BLaER1 (cell line): ENCODE results near the gene KCNT2.

Experiments used
- H3K27ac ChIP-seq: shearing (Covaris generic); formaldehyde crosslinking; 2 replicates; pipeline ENCODE4 v1.8.1; 2022
- H3K27me3 ChIP-seq: shearing (Covaris generic); formaldehyde crosslinking; 2 replicates; pipeline ENCODE4 v1.8.1; 2022
- H3K36me3 ChIP-seq: shearing (Covaris generic); formaldehyde crosslinking; 2 replicates; pipeline ENCODE4 v1.8.1; 2022
- H3K4me1 ChIP-seq: shearing (Covaris generic); formaldehyde crosslinking; 2 replicates; pipeline ENCODE4 v1.8.1; 2022
- H3K4me2 ChIP-seq: shearing (Covaris generic); formaldehyde crosslinking; 2 replicates; pipeline ENCODE4 v1.8.1; 2022
- H3K4me3 ChIP-seq: shearing (Covaris generic); formaldehyde crosslinking; 2 replicates; pipeline ENCODE4 v1.8.1; 2022
- H3K9ac ChIP-seq: shearing (Covaris generic); formaldehyde crosslinking; 2 replicates; pipeline ENCODE4 v1.8.1; 2022
- H3K9me3 ChIP-seq: shearing (Covaris generic); formaldehyde crosslinking; 2 replicates; pipeline ENCODE4 v1.8.1; 2022
- H4K20me1 ChIP-seq: shearing (Covaris generic); formaldehyde crosslinking; 2 replicates; pipeline ENCODE4 v1.8.1; 2022
- Cebpa-rat ChIP-seq: shearing (Covaris generic); IDR thresholded peaks from 2 replicates; pipeline ENCODE4 v1.8.1; 2022

The KCNT2 gene

DNA sequence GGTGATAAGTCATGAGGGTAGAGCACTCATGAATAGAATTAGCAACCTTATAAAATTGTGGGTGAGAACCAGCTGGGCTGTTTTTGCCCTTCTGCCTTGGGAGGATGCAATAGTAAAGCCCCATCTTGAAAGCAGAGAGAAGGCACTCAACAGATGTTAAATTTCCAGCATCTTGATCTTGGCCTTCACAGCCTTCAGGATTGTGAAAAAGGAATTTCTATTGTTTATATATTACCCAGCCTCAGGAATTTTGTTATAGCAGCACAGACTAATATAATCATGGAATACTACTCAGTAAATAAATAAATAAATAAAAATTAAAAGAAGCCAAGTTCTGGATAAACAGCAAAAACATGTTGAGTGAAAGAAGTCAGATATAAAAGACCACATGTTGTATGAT is 175.2 kb downstream of the KCNT2 start:
- no peak overlapping the region for H3K27ac ChIP-seq
- H3K36me3 ChIP-seq, result no peaks in the 10 kb centered on the region
- H3K27me3 ChIP-seq, result no peaks in the 10 kb centered on the region
- TF ChIP-seq Cebpa-rat, result no peak
- no peak overlapping the region for H3K4me3 ChIP-seq
- no peaks in the 10 kb centered on the region for H3K9me3 ChIP-seq
- H3K9ac ChIP-seq, result no peak overlapping the region
- no peak overlapping the region for H3K4me2 ChIP-seq
- no peaks in the 10 kb centered on the region for H3K4me1 ChIP-seq
- H4K20me1 ChIP-seq, result no peaks in the 10 kb centered on the region

DNA sequence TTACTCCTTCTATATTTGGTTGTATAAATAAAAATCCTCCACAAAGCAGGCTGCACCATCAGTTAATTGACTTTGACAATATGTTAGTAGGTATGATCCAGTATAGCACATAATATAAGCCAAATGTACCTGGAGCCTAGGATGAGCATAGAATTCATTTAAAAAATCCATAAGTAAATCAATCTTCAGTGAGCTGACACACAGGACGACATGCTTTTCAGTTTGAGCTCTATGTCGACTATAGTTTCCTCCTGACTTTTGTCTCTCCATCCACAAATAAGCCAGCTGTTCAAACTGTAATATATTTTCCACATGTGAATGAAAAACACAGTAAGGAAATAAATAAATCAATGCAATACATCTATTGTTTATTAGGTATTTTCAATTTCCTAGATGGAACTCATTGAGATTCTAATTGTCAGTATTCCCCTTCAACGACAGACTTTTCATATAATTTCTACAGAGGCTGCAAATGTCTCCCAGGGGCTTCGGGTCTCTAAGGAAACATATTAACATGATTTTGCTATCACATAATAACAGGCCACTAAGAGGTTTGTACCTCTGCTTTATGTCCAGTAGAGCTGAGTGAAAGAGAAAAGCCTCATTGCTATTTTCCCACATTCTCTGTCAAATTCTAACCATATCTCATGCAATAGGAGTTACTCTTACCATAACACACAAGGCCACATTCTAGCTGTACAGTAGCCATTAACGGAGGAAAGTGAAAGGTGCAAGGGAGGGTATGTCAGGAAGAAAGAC is 180.1 kb downstream of the KCNT2 start:
- no peaks in the 10 kb centered on the region for H3K9me3 ChIP-seq
- H3K36me3 ChIP-seq, result no peaks in the 10 kb centered on the region
- TF ChIP-seq Cebpa-rat, result no peak

DNA sequence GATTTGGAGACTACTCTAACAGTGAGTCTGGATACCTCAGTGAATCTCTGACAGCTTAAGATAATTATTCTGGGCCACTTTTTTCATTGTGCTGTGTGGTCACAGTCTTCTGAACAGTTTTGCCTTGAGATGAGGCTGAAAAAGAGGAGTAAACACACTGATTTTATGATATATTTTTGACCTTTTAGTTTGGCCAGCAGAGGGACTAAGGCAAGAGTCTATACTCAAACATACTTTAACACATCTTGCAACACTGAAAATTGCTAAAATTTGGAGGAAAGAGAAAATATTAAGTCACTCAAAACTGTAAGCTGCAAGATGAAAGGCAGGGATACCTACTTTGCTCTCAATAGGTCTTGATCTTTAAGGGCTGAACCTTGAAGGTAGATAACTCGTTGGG is 182.7 kb downstream of the KCNT2 start:
- H3K36me3 ChIP-seq, result no peaks in the 10 kb centered on the region
- no peaks in the 10 kb centered on the region for H4K20me1 ChIP-seq
- no peak overlapping the region for H3K9ac ChIP-seq
- H3K27me3 ChIP-seq, result no peaks in the 10 kb centered on the region
- H3K27ac ChIP-seq, result no peak overlapping the region
- H3K4me3 ChIP-seq, result no peak overlapping the region
- no peaks in the 10 kb centered on the region for H3K9me3 ChIP-seq
- H3K4me2 ChIP-seq, result no peak overlapping the region
- H3K4me1 ChIP-seq, result no peaks in the 10 kb centered on the region
- TF ChIP-seq Cebpa-rat, result no peak

More for the DNA sequence above, 180.1 kb downstream of the KCNT2 start:
- Histone ChIP-seq H3K4me2 (no peak overlapping the region), H3K9ac (no peak overlapping the region), H3K27me3 (no peaks in the 10 kb centered on the region), H3K4me3 (no peak overlapping the region), H4K20me1 (no peaks in the 10 kb centered on the region), H3K27ac (no peak overlapping the region), H3K4me1 (no peaks in the 10 kb centered on the region)

DNA sequence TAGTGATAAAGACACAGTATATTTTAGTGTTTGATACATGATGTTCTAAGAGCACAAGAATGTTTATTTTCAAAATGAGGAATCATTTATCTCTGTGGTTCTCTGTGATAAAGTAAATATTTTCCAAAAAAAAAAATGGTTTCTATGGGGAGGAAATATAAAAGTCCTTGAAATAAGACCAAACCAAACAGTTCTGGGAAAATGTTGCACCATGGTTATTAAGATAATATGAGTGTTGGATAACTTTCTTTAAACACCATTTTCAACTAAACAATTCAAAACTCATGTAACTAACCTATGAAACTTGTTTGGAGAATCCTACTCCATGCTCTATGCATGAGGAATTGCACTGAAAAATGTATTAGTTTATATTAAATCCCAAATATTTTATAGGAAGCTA is 184.6 kb downstream of the KCNT2 start:
- no peak overlapping the region for H3K4me2 ChIP-seq
- H4K20me1 ChIP-seq, result no peaks in the 10 kb centered on the region
- no peak overlapping the region for H3K4me3 ChIP-seq
- H3K27ac ChIP-seq, result no peak overlapping the region
- H3K9ac ChIP-seq, result no peak overlapping the region
- no peaks in the 10 kb centered on the region for H3K9me3 ChIP-seq
- H3K36me3 ChIP-seq, result no peaks in the 10 kb centered on the region
- no peaks in the 10 kb centered on the region for H3K27me3 ChIP-seq
- H3K4me1 ChIP-seq, result no peaks in the 10 kb centered on the region
- no peak for TF ChIP-seq Cebpa-rat

DNA sequence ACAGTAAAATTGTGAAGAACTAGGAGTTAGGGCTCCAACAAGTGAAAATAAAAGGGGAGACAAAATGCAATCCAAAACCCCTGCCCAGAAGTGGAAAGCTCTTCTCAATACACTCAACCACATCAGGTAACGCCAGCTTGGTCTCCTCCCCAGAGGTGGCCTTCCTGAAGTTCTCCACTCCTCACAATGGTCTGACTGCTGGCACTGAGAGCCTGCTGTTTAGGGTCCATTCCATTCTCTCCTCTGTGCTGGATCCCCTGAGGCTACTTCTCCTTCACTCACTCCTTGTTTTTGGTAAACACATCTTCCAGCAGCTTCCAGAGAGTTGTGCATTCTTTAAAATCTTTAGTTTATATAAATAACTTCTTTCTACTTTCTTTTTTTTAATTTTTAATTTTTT is 189.5 kb downstream of the KCNT2 start:
- Histone ChIP-seq H3K36me3 (no peaks in the 10 kb centered on the region), H3K9ac (no peak overlapping the region), H3K27me3 (no peaks in the 10 kb centered on the region), H3K9me3 (no peaks in the 10 kb centered on the region), H3K4me1 (no peaks in the 10 kb centered on the region), H4K20me1 (no peaks in the 10 kb centered on the region), H3K4me2 (no peak overlapping the region), H3K4me3 (no peak overlapping the region), H3K27ac (no peak overlapping the region)
- no peak for TF ChIP-seq Cebpa-rat

DNA sequence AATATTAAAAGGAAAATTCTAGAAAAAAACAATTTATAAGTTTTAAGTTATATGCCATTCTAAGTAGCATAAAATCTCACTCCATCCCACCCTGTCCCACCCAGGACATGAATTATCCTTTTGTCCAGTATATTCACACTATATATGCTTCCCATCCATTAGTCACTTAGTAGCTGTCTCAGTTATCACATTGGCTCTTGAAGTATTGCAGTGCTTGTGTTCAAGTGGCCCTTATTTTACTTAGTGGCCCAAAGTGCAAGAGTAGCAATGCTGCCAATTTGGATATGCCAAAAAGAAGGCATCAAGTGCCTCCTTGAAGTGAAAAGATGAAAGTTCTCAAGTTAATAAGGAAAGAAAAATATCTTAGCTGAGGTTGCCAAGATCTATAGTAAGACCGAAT is 192.3 kb downstream of the KCNT2 start:
- H3K27ac ChIP-seq, result no peak overlapping the region
- no peak overlapping the region for H3K9ac ChIP-seq
- H3K4me3 ChIP-seq, result no peak overlapping the region
- no peaks in the 10 kb centered on the region for H3K9me3 ChIP-seq
- no peaks in the 10 kb centered on the region for H3K36me3 ChIP-seq
- no peaks in the 10 kb centered on the region for H3K4me1 ChIP-seq
- H3K27me3 ChIP-seq, result no peaks in the 10 kb centered on the region
- TF ChIP-seq Cebpa-rat, result no peak
- no peak overlapping the region for H3K4me2 ChIP-seq
- H4K20me1 ChIP-seq, result no peaks in the 10 kb centered on the region

DNA sequence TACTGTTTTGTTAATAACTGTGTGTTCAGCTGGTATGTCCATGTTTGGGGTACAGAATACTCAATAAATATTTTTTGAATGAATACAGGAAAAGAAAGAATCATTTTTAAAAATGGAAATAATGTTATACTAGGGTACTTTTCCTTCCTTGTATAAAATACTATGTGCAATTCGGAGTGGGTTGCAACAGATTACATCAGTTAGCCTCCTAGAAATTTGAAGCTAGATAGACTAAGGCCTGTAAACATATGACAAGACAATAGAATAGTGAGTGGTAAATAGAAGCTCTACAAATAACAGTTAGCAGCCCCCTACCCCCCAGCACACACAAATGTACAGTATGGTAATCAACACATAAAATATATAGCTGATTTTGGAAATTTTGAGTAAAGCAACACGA is 195.9 kb downstream of the KCNT2 start:
- H3K4me2 ChIP-seq, result no peak overlapping the region
- H3K27ac ChIP-seq, result no peak overlapping the region
- no peaks in the 10 kb centered on the region for H3K36me3 ChIP-seq
- no peaks in the 10 kb centered on the region for H3K27me3 ChIP-seq
- H3K4me1 ChIP-seq, result no peaks in the 10 kb centered on the region
- H3K9me3 ChIP-seq, result no peaks in the 10 kb centered on the region
- no peak for TF ChIP-seq Cebpa-rat
- H3K9ac ChIP-seq, result no peak overlapping the region
- H3K4me3 ChIP-seq, result no peak overlapping the region
- no peaks in the 10 kb centered on the region for H4K20me1 ChIP-seq

DNA sequence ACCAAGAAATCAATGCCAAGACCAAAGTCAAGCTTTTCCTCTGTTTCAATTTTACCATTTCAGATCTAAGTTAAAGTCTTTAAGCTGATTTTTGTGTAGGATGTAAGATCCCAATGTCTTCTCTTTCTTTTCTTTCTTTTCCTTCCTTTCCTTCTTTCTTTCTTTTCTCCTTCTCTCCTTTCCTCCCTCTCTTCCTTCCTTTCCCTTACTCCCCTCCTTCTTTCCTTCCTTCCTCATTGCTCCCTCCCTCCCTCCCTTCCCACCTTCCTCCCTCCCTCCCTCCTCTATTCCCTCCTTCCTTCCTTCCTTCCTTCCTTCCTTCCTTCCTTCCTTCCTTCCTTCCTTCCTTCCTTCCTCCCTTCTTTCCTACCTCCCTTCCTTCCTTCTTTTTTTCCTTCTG is 197.5 kb downstream of the KCNT2 start:
- no peak overlapping the region for H3K9ac ChIP-seq
- H3K4me1 ChIP-seq, result no peaks in the 10 kb centered on the region
- H3K27ac ChIP-seq, result no peak overlapping the region
- H4K20me1 ChIP-seq, result no peaks in the 10 kb centered on the region
- no peak for TF ChIP-seq Cebpa-rat
- H3K9me3 ChIP-seq, result no peaks in the 10 kb centered on the region
- no peak overlapping the region for H3K4me2 ChIP-seq
- no peaks in the 10 kb centered on the region for H3K36me3 ChIP-seq
- H3K27me3 ChIP-seq, result no peaks in the 10 kb centered on the region
- no peak overlapping the region for H3K4me3 ChIP-seq

DNA sequence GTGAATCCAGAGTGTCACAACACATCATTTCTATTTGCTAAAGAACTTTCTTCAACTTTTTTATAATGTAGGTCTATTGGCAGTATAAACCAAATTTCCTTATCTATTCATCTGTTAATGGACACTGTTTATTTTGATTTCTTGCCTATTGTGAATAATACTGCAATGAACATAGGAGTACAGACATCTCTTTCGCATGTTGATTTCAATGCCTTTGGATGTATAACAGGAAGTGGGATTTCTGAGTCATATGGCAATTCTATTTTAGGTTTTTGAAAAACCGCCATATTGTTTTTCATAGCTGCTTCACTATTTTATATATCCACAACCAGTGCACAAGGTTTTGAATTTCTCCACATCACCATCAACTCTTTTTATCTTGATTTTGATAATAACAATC is 198.7 kb downstream of the KCNT2 start:
- no peak for TF ChIP-seq Cebpa-rat
- no peak overlapping the region for H3K9ac ChIP-seq
- H3K27ac ChIP-seq, result no peak overlapping the region
- H4K20me1 ChIP-seq, result no peaks in the 10 kb centered on the region
- no peaks in the 10 kb centered on the region for H3K27me3 ChIP-seq
- H3K4me2 ChIP-seq, result no peak overlapping the region
- no peaks in the 10 kb centered on the region for H3K9me3 ChIP-seq
- no peaks in the 10 kb centered on the region for H3K36me3 ChIP-seq
- no peaks in the 10 kb centered on the region for H3K4me1 ChIP-seq
- no peak overlapping the region for H3K4me3 ChIP-seq

DNA sequence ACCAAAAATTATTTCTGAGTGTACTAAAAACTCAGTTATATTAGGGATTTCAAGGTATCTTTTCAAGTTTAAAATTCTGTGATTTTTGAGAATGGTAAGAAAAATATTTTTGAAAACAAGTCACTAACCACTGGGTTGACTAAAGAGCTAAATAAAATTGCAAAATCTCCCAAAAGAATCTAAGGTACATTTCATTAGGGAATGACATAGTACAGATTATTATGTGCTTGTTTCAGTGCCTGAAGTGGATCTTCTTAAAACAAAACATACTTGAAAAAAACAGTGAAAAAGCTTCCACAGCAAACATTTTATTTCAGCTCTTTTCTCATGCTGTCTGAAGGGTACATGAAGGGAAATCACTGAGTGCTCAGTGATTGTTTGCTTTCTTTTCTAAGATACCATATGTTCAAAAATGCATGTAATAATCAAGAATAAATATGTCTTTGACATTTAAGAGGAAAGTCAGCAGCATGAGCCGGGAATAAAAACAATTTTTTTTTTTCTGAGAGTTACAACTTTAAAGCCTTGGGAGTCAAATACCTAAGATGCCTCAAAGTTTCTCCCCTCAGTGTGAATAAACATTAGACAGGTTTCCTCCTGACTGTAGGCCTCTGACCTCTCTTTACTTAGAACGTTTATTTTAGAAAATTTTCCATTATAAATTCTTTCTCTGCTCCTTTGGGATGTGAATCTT is 200.7 kb downstream of the KCNT2 start:
- H3K4me2 ChIP-seq, result no peak overlapping the region
- H3K9ac ChIP-seq, result no peak overlapping the region
- H3K9me3 ChIP-seq, result no peaks in the 10 kb centered on the region
- no peak overlapping the region for H3K4me3 ChIP-seq
- no peaks in the 10 kb centered on the region for H3K27me3 ChIP-seq
- no peaks in the 10 kb centered on the region for H4K20me1 ChIP-seq
- no peaks in the 10 kb centered on the region for H3K4me1 ChIP-seq
- TF ChIP-seq Cebpa-rat, result no peak
- H3K27ac ChIP-seq, result no peak overlapping the region; the same call in 1 of the 2 replicates
- H3K36me3 ChIP-seq, result no peaks in the 10 kb centered on the region
